ENCODE data around the gene ACAT2.
A peak's percentile ranks its signal among the peaks of the same experiment; 100 is the strongest.
"Not testable (repeated sequence)": the region's sequence is repeated elsewhere in the genome, so short reads cannot be mapped to it uniquely, and the experiment has no call there.

ACAT2 gene

GRCh38 chr6:159730332-159730676, 31.5 kb upstream of the ACAT2 start:
- DNase-seq (ENCODE audit: low read depth): no peak

- not testable (repeated sequence) for DNase-seq (ENCODE audit: low read depth)
Observed at GRCh38 chr6:159732550-159732949, 29.3 kb upstream of the ACAT2 start.

DNA sequence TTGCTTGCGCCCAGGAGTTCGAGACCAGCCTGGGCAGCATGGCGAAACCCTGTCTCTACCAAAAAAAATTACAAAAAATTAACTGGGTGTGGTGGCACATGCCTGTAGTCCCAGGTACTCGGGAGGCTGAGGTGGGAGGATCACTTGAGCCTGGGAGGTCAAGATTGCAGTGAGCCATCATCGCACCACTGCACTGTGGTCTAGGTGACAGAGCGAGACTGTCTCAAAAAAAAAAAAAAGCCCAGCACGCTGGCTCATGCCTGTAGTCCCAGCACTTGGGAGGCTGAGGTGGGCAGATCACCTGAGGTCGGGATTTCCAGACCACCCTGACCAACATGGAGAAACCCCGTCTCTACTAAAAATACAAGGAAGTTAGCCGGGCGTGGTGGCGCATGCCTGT, 28.4 kb upstream of the ACAT2 start:
- not testable (repeated sequence) for DNase-seq (ENCODE audit: low read depth)

DNA sequence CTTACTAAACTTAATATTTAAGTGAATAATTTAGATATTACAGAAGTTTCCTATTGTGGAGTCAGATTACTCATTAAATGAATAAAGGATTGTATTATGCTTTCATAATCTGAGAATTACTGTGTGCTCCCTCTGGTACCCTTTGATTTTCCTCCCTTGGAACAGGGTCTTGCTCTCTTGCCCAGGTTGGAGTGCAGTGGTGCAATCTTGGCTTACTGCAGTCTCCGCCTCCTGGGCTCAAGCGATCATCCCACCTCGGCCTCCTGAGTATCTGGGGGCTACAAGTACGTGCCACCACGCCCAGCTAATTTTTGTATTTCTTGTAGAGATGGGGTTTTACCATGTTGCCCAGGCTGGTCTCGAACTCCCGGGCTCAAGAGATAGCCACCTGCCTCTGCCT, 24.9 kb upstream of the ACAT2 start:
- no peak for DNase-seq (ENCODE audit: low read depth)

DNA sequence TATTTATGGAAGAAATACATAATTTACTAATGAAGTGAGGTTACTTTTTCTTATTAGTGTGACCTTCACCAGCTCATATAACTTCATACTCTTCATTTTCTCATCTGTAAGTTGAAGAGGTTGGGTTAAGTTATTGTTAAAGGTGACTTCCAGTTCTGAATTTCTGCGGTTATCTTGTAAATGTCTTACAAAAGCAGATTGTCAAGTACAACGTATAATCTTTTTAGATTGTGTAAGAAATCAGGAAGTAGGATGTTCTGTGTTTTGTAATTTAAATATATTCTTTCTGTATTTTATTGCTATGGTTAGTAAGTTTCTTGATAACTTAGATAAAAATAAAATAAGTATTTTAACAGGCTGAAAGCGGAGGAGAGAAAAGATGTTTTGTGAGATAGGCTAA, 22.5 kb upstream of the ACAT2 start:
- no peak for DNase-seq (ENCODE audit: low read depth)

- DNase-seq (ENCODE audit: low read depth): no peak
Observed at GRCh38 chr6:159742165-159742564, 19.7 kb upstream of the ACAT2 start.

GRCh38 chr6:159745081-159745480, 16.8 kb upstream of the ACAT2 start:
- no peak for DNase-seq (ENCODE audit: low read depth)

DNA sequence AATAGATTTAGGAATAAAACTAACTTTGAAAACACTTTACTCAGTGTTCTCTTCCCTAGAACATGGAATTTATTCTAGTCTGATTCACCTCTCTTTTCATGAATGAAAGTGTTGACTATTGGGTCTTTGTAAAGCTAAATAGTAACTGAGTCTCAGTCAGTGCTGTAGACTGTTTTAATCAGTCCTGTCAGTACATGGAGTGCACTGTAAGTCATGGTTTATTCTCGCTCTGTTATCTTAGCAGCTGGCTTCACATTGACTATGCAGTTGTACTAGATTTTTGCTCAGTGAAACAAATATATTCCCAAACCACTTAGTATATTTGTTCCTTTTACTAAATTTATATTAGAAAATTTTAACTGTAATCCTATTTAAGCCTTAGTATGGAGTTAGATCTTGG, 15.1 kb upstream of the ACAT2 start:
- no peak for DNase-seq (ENCODE audit: low read depth)

DNA sequence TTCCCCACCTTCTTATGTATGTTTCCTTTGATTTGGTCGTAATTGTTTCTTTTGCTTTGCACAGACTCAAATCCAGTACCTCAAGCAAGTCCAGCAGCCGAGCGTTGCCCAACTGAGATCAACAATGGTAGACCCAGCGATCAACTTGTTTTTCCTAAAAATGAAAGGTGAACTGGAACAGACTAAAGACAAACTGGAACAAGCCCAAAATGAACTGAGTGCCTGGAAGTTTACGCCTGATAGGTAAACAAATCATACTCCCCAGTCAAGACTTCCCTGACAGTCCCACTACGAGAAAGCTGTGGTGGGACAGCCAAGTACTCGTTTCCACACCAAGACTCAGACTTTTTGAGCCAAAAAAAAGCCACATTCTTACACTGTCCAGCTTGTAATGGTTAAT, 13.7 kb upstream of the ACAT2 start:
- DNase-seq (ENCODE audit: low read depth): not testable (repeated sequence)

- DNase-seq (ENCODE audit: low read depth): no peak
Observed at GRCh38 chr6:159751448-159751847, 10.4 kb upstream of the ACAT2 start.

DNA sequence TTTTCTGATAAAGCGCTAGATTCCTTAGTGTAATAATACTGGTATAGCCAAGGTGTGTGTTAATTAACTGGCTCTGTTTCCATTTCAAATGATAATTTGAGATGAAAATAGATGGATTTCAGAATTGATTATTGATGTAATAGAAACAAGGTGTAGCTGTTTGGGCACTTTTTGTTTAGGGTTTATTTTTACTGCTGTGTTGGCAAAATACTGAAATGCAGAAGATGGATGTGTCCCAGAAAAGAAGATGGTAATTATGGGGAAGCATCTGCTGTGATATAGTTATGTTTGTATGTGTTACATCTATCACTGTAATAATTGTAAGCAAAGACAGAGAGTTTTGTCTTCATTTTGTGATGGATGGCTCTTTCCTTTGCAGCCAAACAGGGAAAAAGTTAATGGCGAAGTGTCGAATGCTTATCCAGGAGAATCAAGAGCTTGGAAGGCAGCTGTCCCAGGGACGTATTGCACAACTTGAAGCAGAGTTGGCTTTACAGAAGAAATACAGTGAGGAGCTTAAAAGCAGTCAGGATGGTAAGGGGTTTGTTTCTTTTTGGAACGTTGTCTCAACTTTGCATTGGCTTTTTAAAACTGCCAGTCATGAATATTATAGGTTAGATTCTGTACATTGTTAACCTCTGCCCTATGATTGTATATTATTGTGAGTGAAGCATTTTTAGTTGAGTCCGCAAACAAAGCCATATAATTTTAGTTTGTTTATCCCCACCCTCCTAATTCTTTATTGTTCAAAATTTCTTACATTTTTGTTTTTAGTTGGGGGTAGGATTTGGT, 8.6 kb upstream of the ACAT2 start:
- DNase-seq (ENCODE audit: low read depth): no peak

- no peak for DNase-seq (ENCODE audit: low read depth)
Observed at GRCh38 chr6:159754401-159754800, 7.4 kb upstream of the ACAT2 start.

- no peak for DNase-seq (ENCODE audit: low read depth)
Observed at GRCh38 chr6:159754959-159755914, 6.6 kb upstream of the ACAT2 start.

- no peak for DNase-seq (ENCODE audit: low read depth)
Observed at GRCh38 chr6:159756508-159756907, 5.3 kb upstream of the ACAT2 start.

DNA sequence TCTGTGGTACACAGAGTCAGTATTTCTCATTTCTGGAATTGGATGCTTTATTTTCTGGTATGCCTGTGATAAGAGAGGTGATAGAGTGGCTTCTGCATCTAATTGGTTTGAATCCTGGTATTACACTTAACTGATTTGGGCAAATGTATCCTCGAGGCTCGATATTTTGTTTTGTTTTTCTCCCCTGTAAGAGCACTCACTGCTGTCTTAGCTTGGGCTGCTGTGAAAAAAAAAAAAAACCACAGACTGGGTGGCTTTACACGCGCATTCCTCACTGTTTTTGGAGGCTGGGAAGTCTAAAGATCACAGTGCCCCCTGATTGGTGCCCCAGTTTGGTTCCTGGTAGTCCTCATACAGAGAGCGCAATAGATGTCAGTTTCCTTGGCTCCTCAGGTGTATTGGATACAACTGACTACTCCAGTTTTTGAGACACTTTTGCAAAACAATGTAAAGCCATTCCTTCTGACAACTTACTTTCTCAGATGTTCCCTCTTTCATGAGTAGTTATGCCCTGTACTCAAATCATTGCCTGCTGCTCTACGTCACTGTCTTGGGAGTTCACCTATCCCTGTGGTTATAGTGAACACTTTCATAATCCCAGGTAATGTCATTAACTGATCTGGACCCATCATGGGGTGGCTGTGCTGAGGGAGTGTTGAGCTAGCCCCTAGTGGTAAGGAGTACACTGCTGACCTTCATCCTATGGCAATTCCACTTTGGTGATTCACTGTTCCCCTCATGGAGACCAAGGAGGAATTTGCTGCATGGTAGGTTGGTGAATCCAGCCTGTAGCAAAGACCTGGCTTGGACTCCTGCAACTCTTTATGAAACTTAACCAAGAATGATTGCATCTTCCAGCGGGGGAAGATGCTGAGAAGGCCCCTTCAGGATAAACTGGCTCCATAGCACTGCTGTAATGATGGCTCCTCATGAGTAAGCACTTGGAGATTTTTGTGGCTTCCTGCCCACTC, 3.5 kb upstream of the ACAT2 start:
- peak; percentile 71 for DNase-seq (ENCODE audit: low read depth)

DNA sequence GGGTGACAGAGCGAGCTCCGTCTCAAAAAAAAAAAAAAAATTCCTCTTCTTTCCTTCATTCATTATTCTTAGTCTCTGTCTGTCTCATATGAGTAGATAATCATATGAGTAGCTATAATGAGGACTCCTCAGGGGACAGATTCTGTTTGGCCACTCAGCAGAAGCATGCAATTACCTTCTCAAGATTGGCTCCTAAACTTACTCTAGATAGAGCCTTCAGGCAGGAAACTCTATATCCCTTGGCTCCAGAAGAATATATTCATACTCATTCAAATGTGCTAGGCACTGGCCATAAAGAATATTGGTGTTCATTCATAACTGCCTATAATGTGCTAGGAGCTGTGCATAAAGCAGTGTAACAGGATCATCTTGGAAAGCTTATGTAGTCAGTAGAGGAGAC, 2.2 kb upstream of the ACAT2 start:
- DNase-seq (ENCODE audit: low read depth): no peak

- DNase-seq (ENCODE audit: low read depth): peak; percentile 54
Observed at GRCh38 chr6:159760602-159761057, 1.2 kb upstream of the ACAT2 start.

DNA sequence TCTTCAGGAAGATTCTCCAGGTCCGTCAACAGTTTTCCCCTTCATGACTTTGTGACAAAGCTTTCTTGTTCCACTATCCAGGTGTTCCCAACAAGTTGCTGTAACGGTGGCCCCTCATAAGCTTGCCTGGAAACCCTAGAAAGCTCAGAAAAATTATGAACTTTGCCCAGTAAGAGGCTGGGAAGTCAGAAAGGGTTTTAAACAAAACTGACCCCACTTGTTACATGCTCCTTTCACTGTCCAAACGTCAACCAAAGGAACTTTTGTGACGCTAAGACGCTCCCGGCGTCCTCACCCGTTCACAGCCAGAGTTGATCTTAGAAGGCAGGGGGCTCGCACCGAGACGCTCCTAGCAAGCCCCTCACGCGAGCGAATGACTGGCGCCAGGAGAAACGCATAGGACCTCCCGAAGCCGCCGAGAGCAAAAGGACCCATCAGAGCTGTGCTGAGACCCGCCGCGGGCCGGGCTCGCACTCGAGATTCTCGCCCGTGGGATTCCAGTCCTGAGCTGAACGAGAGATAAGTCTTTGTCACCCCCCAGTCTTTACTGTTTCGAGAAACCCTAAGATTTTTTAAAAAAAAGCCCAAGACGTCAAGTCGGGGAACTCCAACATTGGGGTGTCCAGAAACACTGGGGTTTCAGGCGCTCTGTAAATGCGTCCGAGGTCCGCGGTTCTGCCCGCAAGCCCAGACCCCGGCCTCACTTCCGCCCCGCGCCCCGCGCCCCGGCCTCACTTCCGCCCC, 544 bp upstream of the ACAT2 start:
- peak; percentile 13 for DNase-seq (ENCODE audit: low read depth)

DNA sequence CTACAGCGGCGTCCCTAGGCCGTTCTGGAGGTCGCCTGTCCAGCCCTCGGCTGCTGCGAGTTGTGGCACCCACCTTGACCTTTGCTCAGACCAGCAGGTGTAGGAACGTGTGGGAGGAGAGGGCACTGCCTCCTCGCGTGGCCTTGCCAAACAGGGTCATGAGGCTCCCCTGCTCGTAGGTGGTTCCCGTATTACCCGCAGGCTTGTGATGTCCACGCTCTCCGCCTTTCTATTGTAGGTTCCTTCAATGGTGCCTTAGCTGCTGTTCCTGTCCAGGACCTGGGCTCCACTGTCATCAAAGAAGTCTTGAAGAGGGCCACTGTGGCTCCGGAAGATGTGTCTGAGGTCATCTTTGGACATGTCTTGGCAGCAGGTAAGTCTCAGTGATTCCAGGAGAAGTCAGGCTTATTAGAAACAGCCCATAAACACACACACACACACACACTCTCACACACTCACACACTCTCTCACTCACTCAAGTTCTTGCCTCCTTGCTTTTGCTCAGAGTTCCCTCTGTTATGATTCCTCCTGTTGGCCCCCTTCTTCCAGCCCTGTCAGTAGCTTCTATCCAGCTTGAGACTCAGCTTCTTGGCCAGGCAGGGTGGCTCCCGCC, 942 bp downstream of the ACAT2 start:
- no peak for DNase-seq (ENCODE audit: low read depth)

DNA sequence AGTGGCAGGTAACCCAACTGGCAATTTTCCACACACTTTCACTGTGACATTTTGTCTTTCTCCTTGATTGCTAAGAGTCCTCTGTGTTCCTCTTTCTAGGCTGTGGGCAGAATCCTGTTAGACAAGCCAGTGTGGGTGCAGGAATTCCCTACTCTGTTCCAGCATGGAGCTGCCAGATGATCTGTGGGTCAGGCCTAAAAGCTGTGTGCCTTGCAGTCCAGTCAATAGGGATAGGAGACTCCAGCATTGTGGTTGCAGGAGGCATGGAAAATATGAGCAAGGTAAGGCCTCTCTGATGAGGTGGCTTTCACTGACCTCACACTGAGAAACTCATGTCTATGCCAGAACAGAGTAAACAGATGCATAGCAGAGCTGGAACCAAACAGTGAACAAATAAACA, 5.1 kb downstream of the ACAT2 start:
- no peak for DNase-seq (ENCODE audit: low read depth)

- DNase-seq (ENCODE audit: low read depth): no peak
Observed at GRCh38 chr6:159769470-159769869, 7.6 kb downstream of the ACAT2 start.

Data from HS-5 (cell line).